Body of pancreas (tissue), 4 donors: ENCODE results near the gene PRMT2. TPM values are rescaled to one million over a fixed set of nuclear protein-coding genes. Genes with fewer than 3 reads are reported as not detected.
A peak's percentile ranks its signal among the peaks of the same experiment; 100 is the strongest.

ENCODE experiments used
- ATAC-seq: fragments of 150-250 bp; one replicate; pipeline ENCODE4 v1.9.1; 2016
- DNase-seq, 4 donors: peaks; one replicate each; pipeline ENCODE4 v3.0.0-alpha.2; 2019
- H3K27ac ChIP-seq, 4 donors: fragments of 200-600 bp; sonication (generic); 1 replicate in 3 of 4; 2 replicates in 1 of 4; pipeline versions ENCODE4 v1.5.1 to v1.6.1; 2016 to 2019; ENCODE audit warnings: mild to moderate bottlenecking in 1 of 4, mixed read lengths in 1 of 4, moderate library complexity in 1 of 4
- H3K27me3 ChIP-seq, 2 donors: fragments of 200-600 bp; sonication (generic); one replicate each; pipeline ENCODE4 v1.6.0; 2016; ENCODE audit warnings: mild to moderate bottlenecking in 1 of 2
- H3K36me3 ChIP-seq, 2 donors: fragments of 200-600 bp; sonication (generic); replicated peaks in 1 of 2; 2 replicates each; pipeline ENCODE4 v1.5.1; 2016; ENCODE audit warnings: low read depth in 2 of 2; ENCODE audit not compliant: insufficient read depth in 1 of 2
- H3K4me1 ChIP-seq: fragments of 200-600 bp; sonication (generic); one replicate; pipeline ENCODE4 v1.6.0; 2016
- H3K4me3 ChIP-seq, 2 donors: fragments of 200-600 bp; sonication (generic); 1 replicate in 1 of 2; 2 replicates in 1 of 2; pipeline ENCODE4 v1.5.1; 2016 to 2019
- H3K9me3 ChIP-seq, 3 donors: fragments of 200-600 bp; sonication (generic); 1 replicate in 2 of 3; 2 replicates in 1 of 3; pipeline ENCODE4 v1.5.1; 2016
- CTCF ChIP-seq, 7 experiments: fragments of 450-650 bp in 4 of 7; fragments of 200-600 bp in 3 of 7; sonication (generic) in 3 of 7; IDR thresholded peaks; one replicate each; pipeline ENCODE4 v1.5.1; 2016 to 2019; ENCODE audit warnings: antibody characterized with exemption in 7 of 7
- POLR2A ChIP-seq, 3 donors: fragments of 450-650 bp; IDR thresholded peaks; one replicate each; pipeline ENCODE4 v1.6.1; 2016; ENCODE audit warnings: antibody characterized with exemption in 3 of 3, mild to moderate bottlenecking in 2 of 3
- WGBS, 2 donors: methylation state at CpG; one replicate each; pipeline ENCODE4 v1.1.5; 2017; 5-methylcytosine and 5-hydroxymethylcytosine counted together
- intact Hi-C: fragments of 100-400 bp; cut with DNase I; formaldehyde crosslinking; loops from one replicate; pipeline ENCODE4 v1.15.1; 2023
- total RNA-seq, 2 donors: library from RNA; depleted of rRNA; stranded (reverse); fragments of >200 nt; gene quantifications; one replicate each; pipeline ENCODE4 v1.1.0, GENCODE V29; 2016

Gene PRMT2
- total RNA-seq, 2 donors from 2014 or later: 30.0 to 63.6 TPM

- H3K27me3 ChIP-seq: no peaks in the 10 kb centered on the region
Observed at GRCh38 chr21:46650476-46651098, 15.1 kb downstream of the PRMT2 start.

GRCh38 chr21:46651121-46651520 lies 15.6 kb downstream of the PRMT2 start:
- peak overlapping the region in 2 of 4 donors; percentile 0 to 32 for H3K27ac ChIP-seq
- intact Hi-C loops: no loop called here
- ATAC-seq (no peak), DNase-seq (no peak)
- no peaks in the 10 kb centered on the region for H3K27me3 ChIP-seq
- peaks cover 7 to 44% of the 10 kb centered on the region in 2 donors for H3K36me3 ChIP-seq
- no peak for TF ChIP-seq POLR2A (IDR thresholded peaks at IDR 0.05)
- TF ChIP-seq CTCF (IDR thresholded peaks at IDR 0.05): no peak
- 95 to 98% methylated on average over 5 to 7 of the region's 7 CpGs for WGBS, 2 donors
- no peaks in the 10 kb centered on the region for H3K4me1 ChIP-seq
- no peak overlapping the region for H3K4me3 ChIP-seq
- H3K9me3 ChIP-seq: no peaks in the 10 kb centered on the region

More at GRCh38 chr21:46650476-46651098, 15.1 kb downstream of the PRMT2 start:
- Histone ChIP-seq H3K9me3 (no peaks in the 10 kb centered on the region), H3K36me3 (peaks cover 7 to 47% of the 10 kb centered on the region in 2 donors), H3K4me1 (no peaks in the 10 kb centered on the region), H3K27ac (peak overlapping the region in 2 of 4 donors; percentile 0 to 32), H3K4me3 (no peak overlapping the region)
- WGBS, 2 donors: 91 to 93% methylated on average over 13 to 14 of the region's 14 CpGs
- DNase-seq: peak in 2 of 4 donors; percentile 45 to 50
- TF ChIP-seq POLR2A (IDR thresholded peaks at IDR 0.05): peak in 1 of 3 donors; percentile 29
- TF ChIP-seq CTCF (IDR thresholded peaks at IDR 0.05): no peak
- intact Hi-C loops: no loop called here
- peak; percentile 40 for ATAC-seq

DNA sequence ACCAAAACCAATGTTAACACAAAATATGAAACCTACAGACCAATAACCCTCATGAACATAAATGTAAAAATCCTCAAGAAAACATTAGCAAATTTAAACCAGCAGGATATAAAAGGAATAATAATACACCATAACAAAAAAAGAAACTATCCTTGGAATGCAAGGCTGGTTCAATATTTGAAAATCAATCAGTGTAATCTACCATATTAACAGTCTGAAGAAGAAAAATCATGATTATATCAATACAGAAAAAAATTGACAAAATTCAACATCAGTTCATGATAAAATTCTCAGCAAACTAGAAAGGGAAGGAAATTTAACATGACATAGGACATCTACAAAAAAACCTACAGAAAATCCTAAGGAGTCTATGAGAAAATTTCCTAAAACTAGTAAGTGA lies 19.8 kb downstream of the PRMT2 start:
- Histone ChIP-seq H3K9me3 (no peaks in the 10 kb centered on the region), H3K36me3 (peaks cover 0 to 26% of the 10 kb centered on the region in 2 donors), H3K27ac (no peak overlapping the region), H3K4me1 (no peaks in the 10 kb centered on the region), H3K27me3 (no peaks in the 10 kb centered on the region), H3K4me3 (no peak overlapping the region)
- intact Hi-C loops: no loop called here
- TF ChIP-seq CTCF (IDR thresholded peaks at IDR 0.05) (no peak), POLR2A (IDR thresholded peaks at IDR 0.05) (no peak)
- no peak for ATAC-seq
- no peak for DNase-seq

GRCh38 chr21:46656820-46657219 lies 21.3 kb downstream of the PRMT2 start:
- no peak for ATAC-seq
- Histone ChIP-seq H3K27me3 (no peaks in the 10 kb centered on the region), H3K9me3 (no peaks in the 10 kb centered on the region), H3K4me3 (no peak overlapping the region), H3K27ac (no peak overlapping the region), H3K4me1 (peaks cover 4% of the 10 kb centered on the region), H3K36me3 (peaks cover 0 to 19% of the 10 kb centered on the region in 2 donors)
- 87 to 94% methylated on average over 1 of the region's 1 CpG for WGBS, 2 donors
- no peak for DNase-seq
- intact Hi-C loops: no loop called here
- TF ChIP-seq POLR2A (IDR thresholded peaks at IDR 0.05) (no peak), CTCF (IDR thresholded peaks at IDR 0.05) (no peak)

- DNase-seq (no peak), ATAC-seq (no peak)
- Histone ChIP-seq H3K27me3 (no peaks in the 10 kb centered on the region), H3K36me3 (peaks cover 0 to 6% of the 10 kb centered on the region in 2 donors), H3K27ac (no peak overlapping the region), H3K9me3 (no peaks in the 10 kb centered on the region), H3K4me3 (no peak overlapping the region), H3K4me1 (peaks cover 4% of the 10 kb centered on the region)
- WGBS, 2 donors: 85 to 92% methylated on average over 6 to 8 of the region's 8 CpGs
- intact Hi-C loops: no loop called here
- TF ChIP-seq POLR2A (IDR thresholded peaks at IDR 0.05) (no peak), CTCF (IDR thresholded peaks at IDR 0.05) (no peak)
Observed at GRCh38 chr21:46660505-46660904, 25.0 kb downstream of the PRMT2 start.
